Iris pigment epithelial cell (primary cell): ENCODE measurements around the gene BTBD8.

Source experiments
- DNase-seq: peaks from one replicate; pipeline ENCODE4 v3.0.0-alpha.2; 2011; ENCODE audit warnings: low read depth

BTBD8 gene

GRCh38 chr1:92192246-92192645 is 112.1 kb downstream of the BTBD8 start:
- DNase-seq = no peak

- DNase-seq = no peak
Observed at GRCh38 chr1:92194511-92194910, 114.4 kb downstream of the BTBD8 start.

DNA sequence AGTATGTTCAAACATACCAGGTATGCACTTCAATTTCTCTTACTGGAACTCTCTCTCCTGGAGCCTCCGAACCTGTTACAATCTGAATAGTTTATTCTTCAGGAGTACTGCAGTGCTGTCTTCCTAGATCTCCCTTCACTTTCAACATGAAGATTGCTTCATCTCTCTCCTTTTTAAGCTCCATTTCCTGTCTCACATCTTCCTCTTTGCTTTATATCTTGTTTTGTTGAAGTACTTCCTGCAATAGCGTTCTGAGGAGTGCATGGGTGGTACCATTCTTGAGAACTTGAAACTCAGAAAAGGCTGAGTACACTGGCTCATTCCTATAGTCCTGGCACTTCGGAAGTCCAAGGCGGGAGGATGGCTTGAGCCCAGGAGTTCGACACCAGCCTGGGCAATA is 121.8 kb downstream of the BTBD8 start:
- peak; percentile 55 for DNase-seq

GRCh38 chr1:92203105-92203504 is 123.0 kb downstream of the BTBD8 start:
- DNase-seq = no peak

DNA sequence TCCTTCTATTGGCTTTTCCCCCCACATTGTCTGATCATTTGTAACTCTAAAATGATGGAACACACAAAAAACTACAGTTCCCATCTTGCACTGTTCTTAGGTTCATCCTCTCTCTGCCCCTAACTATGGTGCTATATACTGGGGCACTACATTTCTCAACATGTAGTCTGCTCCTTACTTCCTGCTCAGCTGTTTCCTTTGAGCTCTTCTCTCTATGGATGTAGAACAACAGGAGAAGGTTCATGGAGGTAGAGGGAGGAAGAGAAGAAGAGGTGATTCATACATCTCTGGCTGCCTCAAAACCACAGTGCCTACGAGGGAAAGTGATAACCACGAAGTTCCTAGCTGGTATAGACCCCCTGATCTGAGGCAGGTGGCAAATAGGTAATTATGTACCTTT is 130.6 kb downstream of the BTBD8 start:
- peak; percentile 60 for DNase-seq

- DNase-seq = peak; percentile 92
Observed at GRCh38 chr1:92211166-92211565, 131.0 kb downstream of the BTBD8 start.

GRCh38 chr1:92217721-92218120 is 137.6 kb downstream of the BTBD8 start, which contains the start of gene C1orf146:
Gene C1orf146, plus strand, starts transcription at chr1:92217915. Its CDS starts 13,506 bp downstream, at chr1:92231421.
- no peak for DNase-seq

- no peak for DNase-seq
Observed at GRCh38 chr1:92218559-92218958, 138.4 kb downstream of the BTBD8 start.

GRCh38 chr1:92219028-92219427 is 138.9 kb downstream of the BTBD8 start:
- DNase-seq = no peak

DNA sequence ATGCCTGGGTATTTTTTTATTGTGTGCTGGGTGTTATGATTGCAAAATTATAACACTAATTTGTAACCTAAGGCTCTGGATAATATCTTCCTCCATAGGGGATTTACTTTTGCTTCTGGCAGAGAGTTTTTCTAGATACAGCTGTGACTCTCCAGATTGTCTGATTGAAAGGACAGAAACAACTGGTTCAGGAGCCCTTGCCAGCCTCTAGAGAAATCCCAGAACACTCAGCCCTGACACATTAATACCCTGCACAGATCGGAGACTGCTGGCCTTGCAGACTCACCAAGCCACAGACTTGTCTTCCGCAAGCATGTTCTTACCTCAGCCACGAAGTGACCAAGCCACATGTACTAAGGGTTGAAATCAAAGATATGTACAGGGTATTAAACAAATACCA is 148.3 kb downstream of the BTBD8 start:
- DNase-seq = no peak

- no peak for DNase-seq
Observed at GRCh38 chr1:92230736-92231135, 150.6 kb downstream of the BTBD8 start.
